GM12878 (cell line): ENCODE data around the gene CCNT2. TPM values are rescaled to one million over a fixed set of nuclear protein-coding genes. Genes with fewer than 3 reads are reported as not detected.

ENCODE experiments used
- ATAC-seq: fragments of 200-7000 bp; cut with Tn5 transposase; 3 replicates; pipeline ENCODE4 v1.9.1; 2020; ENCODE audit warnings: mild to moderate bottlenecking, moderate library complexity
- BruUV-seq: library from RNA; stranded (reverse); fragments of 400-500 nt; replicated peaks from 2 replicates; lab custom pipeline; 2021; lab: Mats Ljungman, UMichigan
- CTCF ChIA-PET: fragments of 300-600 bp; sonication (Branson Sonifier 250); formaldehyde crosslinking; extraction: SDS; loops from one replicate; lab custom pipeline; 2021; ENCODE audit warnings: inconsistent platforms; lab: Yijun Ruan, JAX
- POLR2A ChIA-PET: fragments of 350-600 bp; formaldehyde crosslinking; extraction: SDS; loops from one replicate; lab custom pipeline; 2021; ENCODE audit warnings: inconsistent platforms; lab: Charles Lee
- RAD21 ChIA-PET: fragments of 300-600 bp; sonication (Branson Sonifier 250); formaldehyde crosslinking; loops from one replicate; lab custom pipeline; 2023; ENCODE audit warnings: antibody characterized with exemption; ENCODE audit not compliant: unreplicated experiment; lab: Charles Lee
- SMC1A ChIA-PET: fragments of 300-600 bp; sonication (Branson Sonifier 250); formaldehyde crosslinking; loops from one replicate; lab custom pipeline; 2023; ENCODE audit not compliant: unreplicated experiment, uncharacterized antibody; lab: Charles Lee
- DNase-seq: peaks from one replicate; pipeline ENCODE4 v3.0.0-alpha.2; 2011; ENCODE audit warnings: low read depth, low spot score
- FAIRE-seq: peaks from 3 replicates; lab custom pipeline; 2011; peaks lifted over from hg19 to GRCh38; lab: Jason Lieb, UNC
- H2AFZ ChIP-seq: 2 replicates; pipeline ENCODE4 v1.6.0; 2011; ENCODE audit warnings: low read depth, low read length, control low read depth; ENCODE audit not compliant: control insufficient read depth
- H3K27ac ChIP-seq: 2 replicates; pipeline ENCODE4 v1.5.1; 2011; ENCODE audit warnings: control low read depth; ENCODE audit not compliant: control insufficient read depth, insufficient read depth
- H3K27me3 ChIP-seq, 2 experiments: replicated peaks in 1 of 2; 2 replicates each; pipeline versions ENCODE4 v1.6.0 to v1.6.1; 2011; ENCODE audit warnings: low read length in 1 of 2; ENCODE audit not compliant: control insufficient read depth in 2 of 2, insufficient read depth in 2 of 2
- H3K36me3 ChIP-seq, 2 experiments: 2 replicates each; pipeline ENCODE4 v1.5.1; 2011; ENCODE audit warnings: low read length in 1 of 2; ENCODE audit not compliant: control insufficient read depth in 2 of 2, insufficient read depth in 2 of 2
- H3K4me1 ChIP-seq: 2 replicates; pipeline ENCODE4 v1.6.1; 2011; ENCODE audit warnings: mild to moderate bottlenecking, low read length, moderate library complexity, mixed read lengths; ENCODE audit not compliant: control insufficient read depth, insufficient read depth
- H3K4me2 ChIP-seq: 2 replicates; pipeline ENCODE4 v1.6.0; 2011; ENCODE audit warnings: control low read depth; ENCODE audit not compliant: control insufficient read depth, insufficient read depth
- H3K4me3 ChIP-seq: fragments of 200-600 bp; sonication (generic); 2 replicates; pipeline ENCODE4 v1.5.1; 2016
- H3K79me2 ChIP-seq: 2 replicates; pipeline ENCODE4 v1.6.0; 2011; ENCODE audit warnings: low read length; ENCODE audit not compliant: control insufficient read depth, insufficient read depth
- H3K9ac ChIP-seq: 2 replicates; pipeline ENCODE4 v1.8.0; 2011; ENCODE audit warnings: low read length, control low read depth, mixed read lengths; ENCODE audit not compliant: control insufficient read depth, insufficient read depth
- H3K9me3 ChIP-seq: replicated peaks from 3 replicates; pipeline ENCODE4 v1.5.1; 2011; ENCODE audit warnings: mild to moderate bottlenecking, low read length; ENCODE audit not compliant: control insufficient read depth, insufficient read depth
- H4K20me1 ChIP-seq: 2 replicates; pipeline ENCODE4 v1.6.0; 2011; ENCODE audit not compliant: control insufficient read depth, insufficient read depth
- BHLHE40 ChIP-seq, 2 experiments: fragments of 450-650 bp in 1 of 2; IDR thresholded peaks; 2 replicates each; pipeline ENCODE4 v1.6.1; 2011 to 2017; ENCODE audit warnings: low read depth in 2 of 2, borderline replicate concordance in 1 of 2, improper control_type of control experiment in 1 of 2, low read length in 1 of 2, mild to moderate bottlenecking in 1 of 2
- CHD2 ChIP-seq: IDR thresholded peaks from 2 replicates; pipeline ENCODE4 v1.6.1; 2011; ENCODE audit warnings: low read depth, low read length, improper control_type of control experiment, borderline replicate concordance
- NR2C2 ChIP-seq: IDR thresholded peaks from 2 replicates; pipeline ENCODE4 v1.6.1; 2011; ENCODE audit warnings: borderline replicate concordance, low read depth; ENCODE audit not compliant: control insufficient read depth, insufficient read length
- NRF1 ChIP-seq: conservative IDR thresholded peaks from 2 replicates; pipeline ENCODE4 v1.6.1; 2011; ENCODE audit warnings: mild to moderate bottlenecking, low read depth, low read length, improper control_type of control experiment
- RAD51 ChIP-seq: fragments of 450-650 bp; IDR thresholded peaks from 2 replicates; pipeline ENCODE4 v1.6.1; 2016; ENCODE audit warnings: moderate library complexity, mild to moderate bottlenecking, inconsistent platforms
- RBBP5 ChIP-seq: fragments of 200-600 bp; sonication (generic); conservative IDR thresholded peaks from 2 replicates; pipeline ENCODE4 v1.6.1; 2016
- SMC3 ChIP-seq: IDR thresholded peaks from 2 replicates; pipeline ENCODE4 v1.6.1; 2011; ENCODE audit warnings: low read length, improper control_type of control experiment, borderline replicate concordance
- ZNF24 ChIP-seq: fragments of 450-650 bp; IDR thresholded peaks from 2 replicates; pipeline ENCODE4 v1.6.1; 2017; ENCODE audit warnings: antibody characterized with exemption, mild to moderate bottlenecking
- WGBS: methylation state at CpG from one replicate; pipeline ENCODE4 v1.1.6; 2016; ENCODE audit warnings: low lambda C conversion rate; ENCODE audit not compliant: insufficient replicate concordance, insufficient coverage; ENCODE audit errors: missing lambda C conversion rate; 5-methylcytosine and 5-hydroxymethylcytosine counted together
- in situ Hi-C: fragments of 300-500 bp; cut with MboI; formaldehyde crosslinking; loops from 9 replicates; pipeline ENCODE4 v1.14.3; 2018; ENCODE audit warnings: mixed read lengths
- intact Hi-C: fragments of 100-400 bp; cut with micrococcal nuclease; formaldehyde crosslinking; loops from one replicate; pipeline ENCODE4 v1.14.2; 2022; ENCODE audit not compliant: unreplicated experiment
- polyA plus RNA-seq, 11 experiments: library from polyadenylated mRNA; depleted of rRNA in 4 of 11; unstranded in 6 of 11; stranded (reverse) in 5 of 11; fragments of >200 nt; fragmentation: Nextera tagmentation in 4 of 11; fragmentation: Illumina TruSeq in 1 of 11; extraction: Ambion mirVana in 4 of 11; extraction: Trizol in 1 of 11; gene quantifications; 1 replicate in 1 of 11; 2 replicates in 10 of 11; pipeline versions ENCODE4 v1.2.1 to v1.2.3, GENCODE V29; 2011 to 2016; ENCODE audit warnings: inconsistent platforms in 2 of 11, missing spikeins in 2 of 11, low read depth in 1 of 11
- total RNA-seq, 4 experiments: library from RNA; depleted of rRNA in 3 of 4; stranded (reverse); fragments of >200 nt in 3 of 4; fragmentation: Illumina TruSeq in 1 of 4; extraction: Trizol in 1 of 4; gene quantifications; 2 replicates each; pipeline versions ENCODE4 v1.2.1 to v1.2.3, GENCODE V29; 2013 to 2021
- TF ChIP-seq, protein P1 (sequence below): IDR thresholded peaks from 2 replicates; pipeline ENCODE4 v1.6.1; 2012; ENCODE audit warnings: improper control_type of control experiment, low read depth, low read length; ENCODE audit not compliant: insufficient replicate concordance
- TF ChIP-seq, protein P2 (sequence below): fragments of 450-650 bp; IDR thresholded peaks from 2 replicates; pipeline ENCODE4 v1.6.1; 2016; ENCODE audit warnings: mild to moderate bottlenecking

Gene CCNT2
- total and polyA plus RNA-seq, 10 of the 15 experiments (the other 5 are each of a cell fraction or from before 2014, with no cell fraction given): 6.0 to 25.6 (median 20.0) TPM

DNA sequence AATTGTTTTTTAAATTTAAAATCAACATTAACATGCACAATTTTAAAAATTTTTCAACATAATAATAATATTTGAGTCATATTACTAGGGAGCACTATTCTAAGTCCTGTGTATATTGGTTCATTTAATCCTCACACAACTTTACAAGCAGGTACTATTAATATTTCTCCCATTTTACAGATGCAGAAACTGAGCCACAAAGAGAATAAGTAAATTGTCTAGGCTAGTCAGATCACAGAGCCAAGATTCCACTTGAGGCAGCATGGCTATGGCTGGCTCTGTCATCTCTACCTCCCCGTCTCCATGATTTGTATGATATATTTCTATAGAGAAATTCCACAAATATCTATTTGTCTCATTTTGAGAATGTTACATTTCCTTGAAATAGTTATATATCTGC lies 15.1 kb downstream of the CCNT2 start:
- FAIRE-seq (no peak), ATAC-seq (no peak), DNase-seq (no peak)
- H3K4me2 ChIP-seq: no peak overlapping the region
- H3K27ac ChIP-seq: no peak overlapping the region
- no peak for TF ChIP-seq ZNF24
- TF ChIP-seq SMC3: no peak
- no peak for TF ChIP-seq NRF1
- TF ChIP-seq RBBP5: no peak
- no peak for TF ChIP-seq CHD2
- TF ChIP-seq, protein P1, sequence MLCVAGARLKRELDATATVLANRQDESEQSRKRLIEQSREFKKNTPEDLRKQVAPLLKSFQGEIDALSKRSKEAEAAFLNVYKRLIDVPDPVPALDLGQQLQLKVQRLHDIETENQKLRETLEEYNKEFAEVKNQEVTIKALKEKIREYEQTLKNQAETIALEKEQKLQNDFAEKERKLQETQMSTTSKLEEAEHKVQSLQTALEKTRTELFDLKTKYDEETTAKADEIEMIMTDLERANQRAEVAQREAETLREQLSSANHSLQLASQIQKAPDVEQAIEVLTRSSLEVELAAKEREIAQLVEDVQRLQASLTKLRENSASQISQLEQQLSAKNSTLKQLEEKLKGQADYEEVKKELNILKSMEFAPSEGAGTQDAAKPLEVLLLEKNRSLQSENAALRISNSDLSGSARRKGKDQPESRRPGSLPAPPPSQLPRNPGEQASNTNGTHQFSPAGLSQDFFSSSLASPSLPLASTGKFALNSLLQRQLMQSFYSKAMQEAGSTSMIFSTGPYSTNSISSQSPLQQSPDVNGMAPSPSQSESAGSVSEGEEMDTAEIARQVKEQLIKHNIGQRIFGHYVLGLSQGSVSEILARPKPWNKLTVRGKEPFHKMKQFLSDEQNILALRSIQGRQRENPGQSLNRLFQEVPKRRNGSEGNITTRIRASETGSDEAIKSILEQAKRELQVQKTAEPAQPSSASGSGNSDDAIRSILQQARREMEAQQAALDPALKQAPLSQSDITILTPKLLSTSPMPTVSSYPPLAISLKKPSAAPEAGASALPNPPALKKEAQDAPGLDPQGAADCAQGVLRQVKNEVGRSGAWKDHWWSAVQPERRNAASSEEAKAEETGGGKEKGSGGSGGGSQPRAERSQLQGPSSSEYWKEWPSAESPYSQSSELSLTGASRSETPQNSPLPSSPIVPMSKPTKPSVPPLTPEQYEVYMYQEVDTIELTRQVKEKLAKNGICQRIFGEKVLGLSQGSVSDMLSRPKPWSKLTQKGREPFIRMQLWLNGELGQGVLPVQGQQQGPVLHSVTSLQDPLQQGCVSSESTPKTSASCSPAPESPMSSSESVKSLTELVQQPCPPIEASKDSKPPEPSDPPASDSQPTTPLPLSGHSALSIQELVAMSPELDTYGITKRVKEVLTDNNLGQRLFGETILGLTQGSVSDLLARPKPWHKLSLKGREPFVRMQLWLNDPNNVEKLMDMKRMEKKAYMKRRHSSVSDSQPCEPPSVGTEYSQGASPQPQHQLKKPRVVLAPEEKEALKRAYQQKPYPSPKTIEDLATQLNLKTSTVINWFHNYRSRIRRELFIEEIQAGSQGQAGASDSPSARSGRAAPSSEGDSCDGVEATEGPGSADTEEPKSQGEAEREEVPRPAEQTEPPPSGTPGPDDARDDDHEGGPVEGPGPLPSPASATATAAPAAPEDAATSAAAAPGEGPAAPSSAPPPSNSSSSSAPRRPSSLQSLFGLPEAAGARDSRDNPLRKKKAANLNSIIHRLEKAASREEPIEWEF: no peak
- TF ChIP-seq, protein P2, sequence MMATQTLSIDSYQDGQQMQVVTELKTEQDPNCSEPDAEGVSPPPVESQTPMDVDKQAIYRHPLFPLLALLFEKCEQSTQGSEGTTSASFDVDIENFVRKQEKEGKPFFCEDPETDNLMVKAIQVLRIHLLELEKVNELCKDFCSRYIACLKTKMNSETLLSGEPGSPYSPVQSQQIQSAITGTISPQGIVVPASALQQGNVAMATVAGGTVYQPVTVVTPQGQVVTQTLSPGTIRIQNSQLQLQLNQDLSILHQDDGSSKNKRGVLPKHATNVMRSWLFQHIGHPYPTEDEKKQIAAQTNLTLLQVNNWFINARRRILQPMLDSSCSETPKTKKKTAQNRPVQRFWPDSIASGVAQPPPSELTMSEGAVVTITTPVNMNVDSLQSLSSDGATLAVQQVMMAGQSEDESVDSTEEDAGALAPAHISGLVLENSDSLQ: no peak
- no peak for TF ChIP-seq BHLHE40 (IDR thresholded peaks at IDR 0.05; ENCODE audit: borderline replicate concordance in 1 of 2, low read depth in 2 of 2, low read length in 1 of 2)
- TF ChIP-seq NR2C2: no peak
- no peak for TF ChIP-seq RAD51
- no peaks in the 10 kb centered on the region for H3K27me3 ChIP-seq
- no peak overlapping the region for H2AFZ ChIP-seq
- WGBS: 100% methylated on average over 1 of the region's 1 CpG
- no TSS peak for BruUV-seq
- intact Hi-C loops (no loop called here), in situ Hi-C loops (no loop called here)
- H4K20me1 ChIP-seq: no peaks in the 10 kb centered on the region; the same call in 1 of the 2 replicates
- RAD21 ChIA-PET: no interaction called here
- H3K4me3 ChIP-seq: no peak overlapping the region
- peaks cover 0 to 27% of the 10 kb centered on the region in 2 experiments; a peak in 3 of 4 replicates for H3K36me3 ChIP-seq
- H3K9me3 ChIP-seq: no peaks in the 10 kb centered on the region; the same call in 2 of the 3 replicates
- H3K79me2 ChIP-seq: peaks cover 77% of the 10 kb centered on the region
- CTCF ChIA-PET: no interaction called here
- SMC1A ChIA-PET: no interaction called here
- POLR2A ChIA-PET: interaction anchor here (0.6 kb wide), 1 partner anchor 785 kb away, joined by 4 read pairs; no protein-coding TSS in a partner anchor
- no peaks in the 10 kb centered on the region for H3K4me1 ChIP-seq
- no peak overlapping the region for H3K9ac ChIP-seq
